ENCODE data around the gene HOXA6.
A peak's percentile ranks its signal among the peaks of the same experiment; 100 is the strongest.

The HOXA6 gene

DNA sequence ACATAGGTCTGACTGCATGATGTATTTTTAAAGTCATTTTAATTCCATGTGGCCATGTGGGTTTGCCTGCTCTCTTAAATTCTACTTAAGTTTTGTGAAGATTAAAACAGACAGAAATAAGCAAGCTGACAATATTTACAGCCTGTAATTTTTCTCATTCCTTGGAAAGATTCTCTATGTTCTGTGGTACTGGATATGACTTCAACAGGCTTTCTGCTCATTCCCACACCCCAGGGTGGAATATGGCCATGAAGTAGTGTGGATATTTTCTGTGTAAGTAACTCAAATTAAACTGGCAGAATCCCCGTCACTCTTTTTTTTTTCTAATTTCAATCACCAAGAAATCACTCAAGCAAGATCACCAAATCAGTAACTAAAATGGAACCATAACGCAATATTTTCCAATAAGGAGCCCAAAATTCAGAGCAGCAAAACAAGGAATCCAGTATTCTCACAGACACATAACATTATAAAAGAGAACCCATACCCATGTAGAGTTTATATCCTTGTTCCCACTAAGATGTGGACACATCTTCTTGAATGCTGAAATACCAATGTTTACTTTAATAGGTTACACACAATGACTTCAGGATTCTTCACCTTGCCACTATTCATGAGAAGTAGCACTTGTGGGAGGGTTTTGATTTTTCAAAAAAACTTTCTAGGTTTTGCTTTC is 9.8 kb downstream of the HOXA6 start:
- peak; percentile 68 for DNase-seq (ENCODE audit: low spot score)

DNA sequence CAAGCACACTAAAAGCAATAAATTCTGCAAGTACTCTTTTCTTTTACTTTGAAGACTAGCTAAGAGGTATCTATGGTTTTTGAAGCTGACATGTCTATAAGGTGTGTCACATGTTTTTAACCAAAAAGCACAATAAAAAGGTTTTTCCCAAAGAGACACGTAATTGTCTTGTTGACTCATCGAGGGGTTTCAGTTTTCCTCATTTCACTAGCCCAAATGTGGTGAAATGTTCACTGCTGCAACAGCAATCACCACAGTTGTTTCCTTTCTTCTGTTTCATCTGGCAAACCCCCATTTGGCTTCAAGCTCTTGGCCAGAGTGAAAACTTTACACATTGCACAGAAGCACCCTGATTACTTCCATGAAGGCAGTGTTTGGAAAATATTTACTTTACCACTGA is 13.2 kb downstream of the HOXA6 start:
- peak; percentile 78 for DNase-seq (ENCODE audit: low spot score)

DNA sequence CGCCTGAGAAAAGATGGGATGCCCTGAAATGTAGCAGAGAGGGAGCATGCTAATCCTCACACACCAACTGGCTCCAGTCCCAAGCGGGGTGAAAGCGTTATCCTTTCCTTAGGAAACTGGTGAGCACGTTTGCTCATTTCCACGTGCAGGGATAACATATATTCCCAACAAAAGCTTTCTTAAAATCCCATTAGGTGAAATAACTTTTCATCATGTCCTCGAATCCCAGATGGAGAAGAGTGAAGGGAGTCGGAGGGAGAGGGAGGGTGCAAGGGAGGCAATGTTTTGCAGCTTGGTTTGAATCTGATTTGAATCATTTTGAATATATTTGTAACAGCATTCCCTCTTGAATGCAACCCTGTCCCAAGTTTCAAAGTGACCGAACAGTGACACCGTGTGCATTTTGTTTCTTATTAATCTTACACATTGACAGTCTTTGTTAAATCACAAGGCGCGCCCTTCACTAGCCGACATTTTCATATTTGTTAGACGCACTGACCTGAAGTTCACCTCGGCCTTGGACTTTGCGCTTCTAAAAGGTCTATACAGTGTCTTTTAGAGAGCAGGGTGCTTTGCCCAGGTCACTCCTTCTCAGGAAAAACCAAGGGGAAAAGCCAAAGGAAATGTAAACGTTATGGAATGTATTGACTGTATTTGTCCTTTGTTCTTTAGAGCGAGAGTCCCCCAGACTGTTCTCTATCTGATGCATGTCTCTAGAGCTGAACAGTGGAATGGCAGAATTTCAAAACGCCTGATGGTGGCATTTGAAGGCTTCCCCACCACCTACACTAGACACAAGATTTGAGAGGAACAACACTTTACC is 14.0 kb downstream of the HOXA6 start:
- DNase-seq (ENCODE audit: low spot score) = no peak

DNA sequence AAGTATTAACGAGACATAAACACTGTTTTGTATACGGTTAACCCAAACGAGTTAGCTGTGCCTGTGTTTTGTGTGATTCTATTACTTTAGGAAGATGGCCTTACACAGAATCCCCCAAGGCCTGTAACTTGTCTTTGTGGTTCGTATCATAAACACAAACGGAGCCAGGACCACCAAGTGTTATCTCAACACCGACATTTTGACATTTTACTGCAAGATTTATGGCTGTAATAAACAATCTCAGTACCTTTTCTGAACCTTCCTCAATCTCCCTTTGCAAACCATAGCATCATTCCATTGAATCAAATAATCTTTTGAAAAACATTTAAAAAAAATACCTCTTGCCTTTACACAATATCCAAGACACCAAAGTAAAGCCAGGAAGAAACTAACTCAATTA is 14.6 kb downstream of the HOXA6 start:
- DNase-seq (ENCODE audit: low spot score) = no peak

DNA sequence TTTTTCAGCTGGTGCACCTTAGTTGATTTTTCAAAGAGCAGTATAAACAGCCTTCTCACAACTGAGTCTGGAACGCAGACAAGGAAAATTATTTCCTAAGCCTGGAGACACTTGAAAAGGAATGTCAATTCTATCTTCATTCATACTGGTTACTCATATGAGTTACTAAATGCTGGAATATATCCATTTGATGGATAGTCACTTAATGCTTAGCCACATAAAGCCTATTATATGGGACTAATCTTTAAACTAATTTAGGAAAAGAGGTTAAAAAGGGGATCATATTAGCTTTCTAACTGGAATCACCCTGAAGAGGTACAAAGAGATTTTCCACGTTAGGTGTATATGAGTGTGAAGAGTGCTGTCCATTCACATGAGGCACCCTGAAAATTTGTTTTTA is 15.4 kb downstream of the HOXA6 start:
- DNase-seq (ENCODE audit: low spot score) = no peak

DNA sequence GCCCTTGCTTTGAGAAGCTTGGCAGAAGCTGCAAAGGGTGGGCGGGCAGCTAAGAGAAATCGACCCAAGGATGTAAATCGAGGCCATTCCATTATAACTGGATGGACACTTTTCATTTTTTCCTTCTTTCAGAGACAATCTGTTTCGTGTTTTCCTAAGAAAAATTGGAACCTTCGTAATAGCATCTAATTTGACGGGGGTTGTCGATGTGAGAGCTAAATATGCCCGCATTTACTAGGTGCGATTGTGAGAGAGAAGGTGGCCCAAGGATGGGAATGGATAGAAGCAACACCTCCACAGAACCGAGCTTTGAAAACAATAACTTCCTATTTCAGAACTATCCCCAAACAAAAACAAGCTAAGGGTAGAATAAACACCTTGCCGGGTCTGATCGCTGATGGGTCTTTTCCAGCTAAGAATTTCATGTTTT is 16.2 kb downstream of the HOXA6 start:
- no peak for DNase-seq (ENCODE audit: low spot score)

DNA sequence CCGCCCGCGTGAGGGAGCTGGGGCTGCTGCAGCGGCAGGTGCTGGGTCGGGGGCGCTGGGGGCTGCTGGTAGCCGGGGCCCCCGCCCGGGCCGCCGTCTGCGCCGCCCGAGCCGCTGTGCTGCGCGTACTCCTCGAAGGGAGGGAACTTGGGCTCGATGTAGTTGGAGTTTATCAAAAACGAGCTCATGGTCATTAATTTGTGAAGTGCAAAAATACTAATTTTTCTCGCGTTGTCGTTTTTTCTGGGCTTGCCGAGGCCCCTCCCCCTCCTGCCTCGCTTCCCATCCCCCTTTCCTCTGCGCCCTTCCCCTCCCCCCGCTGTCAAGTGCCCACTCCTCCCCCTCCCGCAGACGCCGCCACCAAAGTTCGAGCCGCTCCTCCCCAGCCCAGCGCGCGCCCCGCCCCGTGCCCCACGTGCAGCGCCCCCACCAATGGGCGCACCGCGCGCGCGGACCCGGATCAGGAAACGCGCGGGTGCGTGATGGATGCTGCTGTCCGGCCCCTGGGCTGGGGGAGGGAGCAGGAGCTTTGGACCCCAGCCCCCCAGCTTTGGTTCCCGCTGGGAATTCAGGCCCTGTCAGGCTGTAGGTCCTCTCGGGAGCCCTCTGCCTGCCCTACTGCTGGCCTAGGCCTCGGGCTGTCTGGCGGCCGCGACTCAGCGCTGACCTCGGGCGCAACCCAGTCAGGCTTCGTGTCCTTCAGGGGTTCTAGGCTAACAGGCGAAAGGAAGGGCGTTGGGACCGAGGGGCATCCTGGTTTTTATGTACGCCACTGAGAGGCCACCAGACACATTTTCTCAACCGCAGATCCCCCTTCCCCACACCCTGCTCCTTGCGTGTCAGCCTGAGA is 16.8 kb downstream of the HOXA6 start, which contains the start of gene HOXA4:
HOXA4 (minus strand) TSS at position 218 of the 850 bp plus-strand sequence; CDS start at position 194, 24 bp downstream.
- DNase-seq (ENCODE audit: low spot score) = peak; percentile 90

DNA sequence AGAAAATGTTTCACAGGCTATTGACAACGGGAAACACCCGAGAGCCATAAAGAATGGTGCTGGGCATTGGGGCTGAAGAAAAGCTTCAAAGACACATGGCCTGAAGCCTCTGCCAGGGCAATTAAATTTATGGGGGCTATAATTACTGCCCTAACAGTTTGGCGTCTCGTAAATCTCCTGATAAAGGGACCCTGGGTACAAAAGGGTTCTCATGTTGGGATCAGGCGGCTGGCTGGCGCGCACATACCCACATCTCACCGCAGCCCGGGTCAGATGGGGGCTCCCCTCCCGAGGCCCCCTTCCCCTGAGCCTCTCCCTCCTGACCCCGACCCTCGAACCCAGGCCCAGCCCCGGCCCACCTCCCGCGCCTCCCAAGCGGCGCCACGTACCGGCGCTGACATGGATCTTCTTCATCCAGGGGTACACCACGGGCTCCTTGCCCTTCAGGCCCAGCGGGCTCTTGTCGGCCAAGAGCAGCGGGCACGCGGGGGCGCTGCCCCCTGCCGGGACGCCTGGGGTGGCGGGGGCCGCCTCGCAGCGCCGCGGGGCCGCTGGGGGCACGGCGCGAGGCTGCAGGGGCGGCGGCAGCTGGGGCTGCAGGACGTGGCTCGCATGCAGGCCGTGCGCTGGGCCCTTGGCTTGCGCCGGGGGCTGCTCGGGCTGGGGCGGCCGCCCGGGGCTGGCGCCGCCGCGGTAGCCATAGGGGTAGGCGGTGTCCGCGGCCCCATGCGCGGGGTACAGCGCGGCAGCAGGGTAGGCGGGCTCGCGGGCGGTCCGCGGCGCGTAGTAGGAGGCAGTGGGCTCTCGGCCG is 17.6 kb downstream of the HOXA6 start:
- peak; percentile 59 for DNase-seq (ENCODE audit: low spot score)

DNA sequence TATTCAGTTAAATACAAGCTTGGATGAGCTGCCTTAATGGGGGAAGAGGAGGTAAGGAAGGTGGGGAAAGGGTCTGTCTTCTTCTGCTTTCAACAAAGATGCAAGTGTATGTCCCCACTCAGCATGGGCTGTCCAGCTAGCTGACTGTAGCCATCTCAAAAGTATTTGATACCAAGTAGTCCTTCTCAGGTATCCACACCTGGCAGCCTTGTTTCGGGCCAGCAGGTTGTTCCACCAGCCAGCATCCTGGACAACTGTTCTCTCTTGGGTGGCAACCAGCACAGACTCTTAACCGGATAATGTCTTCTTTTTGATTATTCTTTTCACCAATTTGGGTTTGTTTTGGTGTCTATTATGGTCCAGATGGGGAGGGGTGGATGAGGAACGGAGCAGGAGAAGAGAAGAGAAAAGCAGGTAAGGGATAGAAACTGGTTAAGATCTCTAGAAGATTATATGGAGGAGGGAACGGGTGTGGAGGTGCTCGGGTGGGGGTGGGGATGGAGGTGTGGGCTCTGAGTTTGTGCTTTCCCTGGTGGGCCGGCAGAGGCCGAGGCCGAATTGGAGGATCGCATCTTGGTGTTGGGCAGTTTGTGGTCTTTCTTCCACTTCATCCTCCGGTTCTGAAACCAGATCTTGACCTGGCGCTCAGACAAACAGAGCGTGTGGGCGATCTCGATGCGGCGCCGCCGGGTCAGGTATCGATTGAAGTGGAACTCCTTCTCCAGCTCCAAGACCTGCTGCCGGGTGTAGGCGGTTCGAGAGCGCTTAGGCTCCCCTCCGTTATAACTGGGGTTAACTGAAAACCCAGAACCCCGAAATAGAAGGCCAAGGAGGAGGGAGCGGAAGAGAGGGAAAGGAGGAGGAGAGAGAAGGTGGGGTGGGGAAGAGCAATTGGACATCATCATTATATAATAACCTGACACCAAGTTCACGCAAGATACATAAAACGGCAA is 18.5 kb downstream of the HOXA6 start:
- no peak for DNase-seq (ENCODE audit: low spot score)

DNA sequence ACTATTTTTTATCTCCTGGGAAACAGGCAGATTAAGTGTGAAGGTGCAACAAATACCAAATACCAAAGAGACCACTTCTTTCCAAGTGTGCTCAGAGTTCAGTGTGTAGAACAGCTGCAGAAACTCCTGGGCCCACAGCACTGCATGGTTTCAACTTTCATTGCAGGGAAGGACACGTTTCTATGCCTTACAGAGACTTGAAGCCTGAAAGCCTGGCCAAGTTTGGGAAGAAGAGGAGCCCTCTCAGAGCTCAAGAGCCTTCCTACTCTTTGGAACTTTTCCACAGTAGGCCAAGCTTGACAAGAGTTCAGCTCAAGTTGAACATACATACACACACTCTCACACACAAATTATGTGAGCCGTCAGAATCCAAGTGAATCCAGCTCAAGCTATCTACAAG is 19.5 kb downstream of the HOXA6 start:
- DNase-seq (ENCODE audit: low spot score) = no peak

DNA sequence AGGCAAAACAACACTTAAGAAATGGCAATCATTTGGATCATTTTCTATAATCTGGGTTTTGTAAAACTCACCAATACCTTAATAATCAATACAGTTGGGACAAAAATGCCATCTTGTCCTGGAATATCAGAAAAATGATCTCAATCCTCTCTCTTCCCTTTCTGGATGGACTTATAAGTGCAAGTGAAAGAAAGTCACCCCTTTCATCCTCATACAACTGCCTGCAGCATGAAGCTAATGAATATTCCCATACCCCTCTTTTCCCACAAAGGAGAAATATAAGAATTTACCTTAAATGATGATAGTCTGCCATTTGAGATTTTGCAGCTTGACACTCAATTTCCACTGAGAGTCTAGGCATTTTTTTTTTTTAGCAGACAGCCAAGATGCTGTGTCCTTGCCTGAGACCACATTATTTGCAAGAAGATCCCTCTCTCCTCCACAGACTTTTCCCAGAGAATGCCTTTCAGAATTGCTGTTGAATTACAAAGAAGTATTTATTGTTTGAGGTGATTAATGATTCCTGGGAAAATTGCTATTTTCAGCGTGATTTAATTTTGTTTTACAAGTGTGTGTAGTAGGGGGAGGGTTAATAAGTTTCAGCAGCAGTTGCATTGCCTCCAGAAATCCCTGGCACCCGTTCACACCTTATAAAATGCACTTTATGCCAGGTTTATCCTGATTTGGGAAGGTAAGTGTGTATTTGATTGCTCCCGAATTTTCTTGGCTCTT is 20.8 kb downstream of the HOXA6 start:
- no peak for DNase-seq (ENCODE audit: low spot score)

DNA sequence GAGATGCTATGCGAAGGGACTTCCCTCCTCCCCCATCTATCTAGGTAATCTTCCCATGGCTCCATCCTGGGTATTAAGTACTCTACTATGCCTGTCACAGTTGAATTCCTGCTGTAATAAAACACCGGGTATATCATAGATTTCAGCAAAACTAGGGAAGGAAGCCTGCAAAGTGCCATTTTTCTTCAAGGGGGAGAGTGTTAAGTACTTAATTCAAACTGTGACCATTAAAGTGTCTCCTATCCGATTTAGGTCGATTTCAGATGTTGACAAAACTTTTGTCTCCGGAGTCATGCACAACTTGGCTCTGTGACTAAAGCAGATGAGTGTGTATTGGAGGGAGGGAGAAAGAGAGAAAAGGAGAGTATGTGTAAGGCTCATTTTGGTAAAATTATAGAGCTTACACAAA is 21.6 kb downstream of the HOXA6 start:
- peak; percentile 57 for DNase-seq (ENCODE audit: low spot score)

DNA sequence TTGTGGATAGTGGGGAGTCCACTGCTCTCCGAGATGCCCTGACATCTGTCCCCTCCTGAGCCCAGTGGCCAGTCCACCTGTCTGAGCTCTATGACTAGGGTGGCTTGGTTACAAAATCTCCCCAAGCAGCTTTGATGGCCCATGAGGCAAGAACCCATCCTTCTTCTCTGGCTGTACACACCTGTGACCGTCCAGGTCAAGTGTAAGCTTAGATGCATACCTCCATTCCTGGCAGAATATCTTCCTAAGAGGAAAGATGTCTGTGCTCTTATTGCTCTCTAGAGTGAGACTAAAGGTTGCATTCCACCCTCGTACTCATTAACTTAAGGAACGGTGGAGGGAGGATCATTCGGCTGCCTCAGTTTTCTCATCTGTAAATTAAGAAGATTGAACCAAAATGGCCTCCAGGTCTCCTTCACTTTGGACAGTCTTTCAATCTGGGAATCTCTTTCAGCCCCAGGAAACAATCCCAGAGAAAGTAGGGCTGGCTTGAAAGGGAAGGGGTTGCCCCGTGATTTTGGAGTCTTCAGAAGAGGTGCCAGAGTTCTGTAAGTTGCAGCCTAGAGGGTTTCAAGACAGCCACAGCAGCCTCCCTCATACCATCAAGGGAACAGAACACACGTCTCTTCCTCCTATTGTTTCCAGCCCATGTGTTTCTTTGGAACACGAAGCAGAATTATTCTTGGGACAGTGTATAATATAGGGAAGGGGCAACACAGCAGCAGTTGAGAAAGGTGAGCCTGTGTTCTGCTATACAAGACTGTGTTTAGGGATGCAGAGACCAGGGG is 22.5 kb downstream of the HOXA6 start:
- DNase-seq (ENCODE audit: low spot score) = peak; percentile 68

DNA sequence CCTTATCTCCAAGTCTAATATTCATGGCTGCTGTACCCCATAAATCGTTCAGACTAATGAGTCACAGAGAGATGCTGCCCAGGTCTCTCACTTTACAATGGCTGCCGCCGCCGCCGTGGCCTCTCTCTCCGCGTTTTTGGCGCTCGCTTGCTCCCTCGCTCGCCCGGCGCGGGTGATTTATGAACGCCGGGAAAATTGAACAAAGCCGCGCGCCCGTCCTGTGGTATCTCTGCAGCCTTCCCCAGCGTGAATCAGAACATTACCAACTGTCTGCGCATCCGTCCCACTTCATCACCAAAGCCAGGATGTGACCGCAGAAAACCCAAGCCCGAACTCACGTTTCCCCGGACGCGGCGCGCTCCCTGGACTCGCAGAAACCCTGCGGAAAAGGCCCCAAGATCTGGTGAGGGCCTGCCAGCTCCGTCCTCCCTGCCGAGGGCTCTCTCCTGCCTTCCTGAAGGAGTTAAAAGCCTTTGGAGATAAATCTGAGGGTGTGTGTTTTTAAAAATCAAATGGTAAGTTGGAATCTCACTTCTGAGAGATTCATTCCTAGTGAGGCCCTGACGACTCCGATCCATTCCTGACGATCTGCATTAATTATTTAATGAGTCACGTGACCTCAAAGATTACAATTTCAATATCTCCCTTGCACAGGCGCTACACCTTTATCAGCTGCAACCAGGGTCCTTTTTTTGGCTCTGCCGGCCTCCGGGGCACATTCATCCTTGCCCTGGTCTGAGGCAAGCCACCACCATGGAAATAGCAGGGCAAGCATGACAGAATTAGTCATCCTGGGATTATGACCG is 23.3 kb downstream of the HOXA6 start:
- DNase-seq (ENCODE audit: low spot score) = peak; percentile 96

DNA sequence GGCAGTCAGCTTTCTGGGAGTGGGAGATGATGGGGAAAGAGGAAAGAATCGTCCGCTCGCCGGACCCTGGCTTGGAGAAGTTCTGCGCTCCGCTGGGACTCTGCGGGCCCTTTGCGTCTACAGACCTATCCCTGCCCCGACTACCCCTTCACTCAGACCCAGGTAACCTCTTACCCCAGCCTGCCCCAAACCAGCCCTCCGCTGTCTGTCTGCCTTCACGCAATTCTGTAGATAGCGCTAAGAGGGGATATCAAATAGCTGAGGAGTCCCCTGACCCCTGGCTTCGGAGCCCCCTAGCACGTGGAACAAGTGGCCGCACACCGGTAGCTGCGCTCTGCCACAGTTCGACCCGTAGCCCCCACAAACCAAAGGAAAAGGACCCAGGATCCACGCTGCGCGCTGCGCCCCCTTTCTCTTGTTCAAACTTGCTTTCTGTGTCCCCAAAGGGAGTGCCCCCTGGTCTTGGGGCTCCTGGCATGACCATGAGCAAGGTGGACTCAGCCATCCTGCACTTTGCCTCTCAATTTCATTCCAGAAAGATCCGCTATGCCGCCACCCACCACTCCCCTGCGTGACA is 24.0 kb downstream of the HOXA6 start:
- no peak for DNase-seq (ENCODE audit: low spot score)

DNA sequence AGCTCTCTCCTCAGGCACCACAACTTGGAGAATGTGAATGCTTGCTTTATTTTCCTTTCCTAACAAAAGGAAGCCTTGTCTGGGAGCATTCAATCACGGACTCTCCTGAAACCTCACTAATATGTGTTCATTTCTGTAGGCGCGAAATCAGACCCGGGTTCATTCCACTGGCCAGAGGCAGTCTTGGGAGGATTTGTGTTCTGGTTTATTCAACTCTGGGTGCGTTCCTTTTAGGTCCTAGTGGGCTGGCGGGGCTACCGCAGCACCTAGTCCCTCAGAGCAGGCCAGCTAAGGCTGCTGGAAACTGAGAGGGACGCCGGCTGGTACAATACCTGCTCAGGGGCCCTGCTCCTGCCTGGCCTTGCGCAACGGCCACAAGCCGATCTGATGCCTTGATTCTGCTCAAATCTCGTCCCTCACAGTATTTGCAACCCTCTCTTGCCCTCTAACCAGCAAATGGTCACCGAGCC is 24.5 kb downstream of the HOXA6 start:
- DNase-seq (ENCODE audit: low spot score) = no peak

DNA sequence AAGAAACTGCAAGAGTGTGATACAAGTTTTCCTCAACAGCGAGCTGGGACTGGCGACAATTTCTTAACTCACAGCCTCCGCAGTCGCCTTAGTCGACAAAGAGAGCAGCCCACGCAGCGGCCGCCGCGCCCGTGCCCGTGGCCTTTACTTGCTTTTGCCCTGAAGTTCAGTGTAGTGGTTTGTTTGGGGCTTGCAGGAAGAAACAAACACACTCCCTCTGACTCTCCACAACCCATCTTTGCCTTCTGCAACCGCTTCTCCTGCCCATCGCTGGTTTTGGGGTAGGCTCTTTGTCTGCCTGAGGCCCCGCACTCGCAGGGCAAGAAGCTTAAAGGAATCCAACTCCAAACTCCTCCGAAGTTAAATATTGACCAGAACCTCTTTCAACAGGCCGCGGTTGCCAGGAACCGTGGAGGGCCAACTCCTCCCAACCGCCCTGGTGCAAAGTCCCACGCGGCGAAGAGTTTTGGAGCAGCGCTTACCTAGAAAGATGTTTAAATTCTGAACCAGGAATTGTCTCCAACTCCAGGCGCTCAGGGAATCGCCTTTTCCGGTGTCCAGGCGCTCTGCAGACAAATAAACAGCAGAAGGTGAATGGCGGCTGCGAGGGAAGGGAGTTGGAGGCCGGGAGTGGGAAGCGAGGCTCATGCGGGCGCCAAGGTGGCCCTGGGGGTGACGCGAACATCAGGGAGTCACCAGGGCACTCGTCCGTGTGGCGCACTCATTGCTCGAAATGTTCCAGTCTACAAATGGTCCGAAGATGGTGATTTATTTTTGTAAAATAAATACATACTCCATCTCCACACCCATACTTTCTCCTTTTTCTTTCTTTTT is 25.3 kb downstream of the HOXA6 start:
- peak; percentile 86 for DNase-seq (ENCODE audit: low spot score)

Data from kidney tubule cell (primary cell).